HG03439 (cell line): ENCODE results near the gene FILIP1L.
"Not testable (repeated sequence)": the region's sequence is repeated elsewhere in the genome, so short reads cannot be mapped to it uniquely, and the experiment has no call there.

Experiments used
- ATAC-seq: cut with Tn5 transposase; IDR thresholded peaks from one replicate; pipeline ENCODE4 v1.9.1; 2021; ENCODE audit warnings: mild to moderate bottlenecking, moderate library complexity; ENCODE audit not compliant: unreplicated experiment

FILIP1L gene

DNA sequence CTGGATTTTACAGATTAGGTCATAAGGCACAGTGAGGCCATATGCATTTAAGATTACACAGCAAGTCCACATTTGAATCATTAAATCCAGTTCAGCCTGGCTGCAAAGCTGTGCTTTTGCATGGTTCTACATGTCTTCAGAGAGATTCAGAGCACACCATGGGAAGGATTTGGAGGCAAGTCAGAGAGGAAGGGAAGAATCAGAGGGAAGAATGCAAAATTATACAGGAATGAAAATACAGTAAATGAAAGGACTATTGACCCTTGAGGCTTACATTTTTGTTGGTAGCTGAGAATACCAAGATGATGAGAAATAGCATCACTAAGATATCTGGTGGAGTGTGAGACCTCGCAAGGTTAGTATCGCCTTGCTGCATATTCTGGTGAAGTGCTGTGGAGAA is 13.9 kb downstream of the FILIP1L start:
- no peak for ATAC-seq

DNA sequence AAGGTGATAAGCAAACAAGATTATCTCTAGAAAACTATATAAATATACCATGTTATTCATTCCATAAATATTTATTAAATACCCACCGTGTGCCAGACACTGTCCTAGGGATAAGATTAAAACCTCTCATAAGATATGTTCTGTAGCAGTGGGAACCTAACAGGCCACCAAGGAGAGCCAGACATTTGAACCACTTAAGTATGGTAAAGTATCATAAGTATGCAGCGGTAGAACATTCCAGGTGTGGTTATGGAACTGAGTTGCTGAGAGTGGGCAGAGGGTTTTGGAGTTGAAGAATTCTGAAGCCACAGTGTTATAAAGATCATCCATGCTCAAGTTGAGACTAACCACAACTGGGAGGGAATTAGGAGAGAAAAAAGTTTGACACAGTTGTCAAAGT is 14.7 kb downstream of the FILIP1L start:
- no peak for ATAC-seq

DNA sequence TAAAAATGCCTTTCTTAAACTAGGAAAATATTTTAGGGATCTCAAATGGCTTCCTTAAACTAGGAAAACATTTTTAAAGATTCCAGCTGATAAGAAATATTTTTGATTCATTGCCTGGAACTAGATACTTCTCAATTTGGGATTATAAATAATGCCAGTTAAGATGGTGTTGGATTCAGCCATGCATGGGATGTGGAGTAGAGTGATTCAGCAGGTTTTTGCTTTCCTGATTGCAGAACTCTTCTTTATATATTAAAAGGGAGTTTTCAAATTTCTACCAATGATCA is 15.6 kb downstream of the FILIP1L start:
- no peak for ATAC-seq

DNA sequence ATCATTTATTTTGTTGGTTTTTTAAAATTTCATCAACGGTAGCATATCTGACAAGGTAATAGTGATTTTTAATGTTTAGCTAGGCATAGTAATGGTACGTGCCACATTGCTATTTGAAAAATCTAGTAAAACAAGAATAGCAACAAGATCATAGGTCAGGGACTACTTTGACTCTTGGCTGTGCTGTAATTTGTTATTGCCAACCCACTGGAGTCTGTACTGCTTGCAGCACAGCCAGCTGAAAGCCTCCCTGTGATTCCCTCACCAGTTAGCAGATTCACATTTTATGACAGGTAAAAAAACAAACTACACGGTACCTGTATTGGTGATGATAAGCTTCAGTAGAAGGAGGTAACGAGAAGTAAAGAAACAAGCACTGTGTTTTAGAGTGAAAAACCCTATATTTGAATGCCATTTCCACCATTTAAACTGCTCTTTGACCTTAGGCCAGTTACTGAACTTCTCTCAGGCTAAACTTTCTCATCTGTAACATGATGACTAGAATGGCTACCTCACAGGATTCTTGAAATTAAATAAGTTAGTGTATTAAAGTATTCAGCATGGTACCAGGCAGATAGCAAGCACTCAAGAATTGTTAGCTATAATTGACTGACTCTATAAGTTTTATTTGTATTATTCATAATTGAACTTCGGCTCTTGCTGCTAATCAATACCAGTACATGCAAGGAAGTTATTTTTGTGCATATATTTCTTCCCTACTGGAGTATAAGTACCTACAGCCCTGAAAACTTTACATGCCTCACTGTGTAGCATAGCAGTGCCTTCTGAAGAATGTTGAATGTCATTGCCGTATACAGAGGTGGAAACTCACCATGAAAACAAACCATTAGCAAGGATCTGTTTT is 16.1 kb downstream of the FILIP1L start:
- ATAC-seq = no peak

DNA sequence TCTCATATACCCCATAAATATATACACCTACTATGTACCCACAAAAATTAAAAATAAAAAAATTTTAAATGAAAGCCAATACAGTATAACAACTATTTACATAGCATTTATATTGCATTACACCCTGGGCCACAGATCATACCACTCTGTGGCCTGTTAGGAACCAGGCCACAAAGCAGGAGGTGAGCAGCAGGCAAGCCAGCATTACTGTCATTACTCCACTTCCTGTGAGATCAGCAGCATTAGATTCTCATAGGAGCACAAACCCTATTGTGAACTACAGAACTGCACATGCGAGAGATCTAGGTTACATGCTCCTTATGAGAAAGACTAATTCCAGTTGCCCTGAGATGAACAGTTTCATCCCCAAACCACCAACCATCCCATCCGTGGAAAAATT is 17.4 kb downstream of the FILIP1L start:
- ATAC-seq = no peak

DNA sequence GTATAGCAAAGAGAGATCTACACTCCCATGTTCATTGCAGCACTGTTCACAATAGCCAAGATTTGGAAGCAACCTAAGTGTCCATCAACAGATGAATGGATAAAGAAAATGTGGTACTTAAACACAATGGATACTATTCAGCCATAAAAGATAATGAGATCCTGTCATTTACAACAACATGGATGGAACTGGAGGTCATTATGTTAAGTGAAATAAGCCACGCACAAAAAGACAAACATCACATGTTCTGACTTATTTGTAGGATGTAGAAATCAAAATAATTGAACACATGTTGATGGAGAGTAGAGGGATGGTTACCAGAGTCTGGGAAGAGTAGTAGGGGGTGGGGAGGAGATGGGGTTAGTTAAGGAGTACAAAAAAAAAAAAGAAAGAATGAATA is 18.0 kb downstream of the FILIP1L start:
- not testable (repeated sequence) for ATAC-seq

DNA sequence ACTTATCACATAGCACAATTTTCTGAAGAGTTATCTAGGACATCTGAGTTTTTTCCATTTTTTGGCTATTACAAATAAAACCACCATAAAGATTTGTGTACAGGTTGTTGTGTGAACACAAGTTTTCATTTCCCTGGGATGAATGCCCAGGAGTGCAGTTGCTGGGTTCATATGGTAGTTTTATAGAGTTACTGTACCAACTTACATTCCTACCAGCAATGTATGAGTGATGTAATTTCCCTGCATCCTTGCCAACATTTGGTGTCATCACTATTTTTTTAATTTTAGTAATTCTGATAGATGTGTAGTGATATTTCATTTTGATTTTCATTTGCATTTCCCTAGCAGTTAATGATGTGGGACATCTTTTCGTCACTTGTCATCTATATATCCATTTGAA is 20.5 kb downstream of the FILIP1L start:
- ATAC-seq = no peak

DNA sequence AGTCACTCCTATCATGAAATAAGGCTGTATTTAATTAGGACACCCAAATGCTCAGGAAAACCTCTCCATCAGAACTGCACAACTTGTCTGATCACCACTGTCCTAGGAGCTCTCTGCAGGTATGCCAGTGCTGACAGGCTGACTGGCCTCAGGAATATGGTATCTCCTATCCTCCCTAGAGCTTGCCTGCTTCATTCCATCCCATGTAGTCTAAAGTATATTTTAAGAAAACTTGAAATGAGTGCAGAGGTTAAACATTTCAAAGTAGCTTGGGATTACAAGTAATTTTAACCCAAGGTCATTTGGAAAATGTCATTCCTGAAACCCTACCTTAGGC is 23.7 kb downstream of the FILIP1L start:
- no peak for ATAC-seq

DNA sequence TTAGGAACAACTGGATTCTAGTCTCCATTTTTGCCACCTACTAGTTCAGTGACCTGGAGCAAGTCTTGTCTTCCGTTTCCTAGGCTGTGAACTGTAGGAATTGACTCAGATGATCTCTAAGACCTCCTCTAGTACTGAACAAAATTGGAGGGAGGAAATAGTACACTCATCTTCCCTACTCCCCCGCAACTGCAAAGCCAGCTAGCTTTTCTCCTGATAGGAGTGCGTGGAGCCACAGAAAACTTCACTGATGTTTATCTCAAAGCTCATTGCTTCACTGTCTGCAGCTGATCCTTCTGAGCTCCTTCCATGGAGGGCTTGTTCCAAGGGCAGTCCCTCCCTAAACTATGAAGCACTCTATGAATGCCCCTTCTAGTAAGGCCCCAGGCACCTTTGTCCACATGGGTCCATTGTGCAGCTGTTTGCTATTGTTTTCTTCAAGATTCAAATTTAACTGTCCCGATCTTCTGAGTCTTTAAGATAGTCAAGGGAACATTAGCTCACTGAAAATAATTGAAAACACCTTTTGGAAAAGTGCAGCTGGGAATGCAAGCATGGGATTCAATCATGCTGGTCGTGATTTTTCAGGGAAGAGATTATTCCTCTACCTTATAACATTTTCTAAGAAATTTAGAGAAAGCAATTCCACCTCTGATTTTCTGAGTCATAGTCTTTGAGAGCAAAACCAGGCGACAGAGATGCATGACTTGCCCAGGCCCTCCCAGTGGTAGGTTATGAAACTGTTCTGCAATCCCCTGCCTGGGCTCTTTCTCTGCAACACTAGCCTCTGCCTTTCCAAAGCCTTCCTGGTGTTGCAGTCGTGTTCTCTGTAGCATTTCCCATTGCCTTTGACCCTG is 24.3 kb downstream of the FILIP1L start:
- ATAC-seq = peak; percentile 79

DNA sequence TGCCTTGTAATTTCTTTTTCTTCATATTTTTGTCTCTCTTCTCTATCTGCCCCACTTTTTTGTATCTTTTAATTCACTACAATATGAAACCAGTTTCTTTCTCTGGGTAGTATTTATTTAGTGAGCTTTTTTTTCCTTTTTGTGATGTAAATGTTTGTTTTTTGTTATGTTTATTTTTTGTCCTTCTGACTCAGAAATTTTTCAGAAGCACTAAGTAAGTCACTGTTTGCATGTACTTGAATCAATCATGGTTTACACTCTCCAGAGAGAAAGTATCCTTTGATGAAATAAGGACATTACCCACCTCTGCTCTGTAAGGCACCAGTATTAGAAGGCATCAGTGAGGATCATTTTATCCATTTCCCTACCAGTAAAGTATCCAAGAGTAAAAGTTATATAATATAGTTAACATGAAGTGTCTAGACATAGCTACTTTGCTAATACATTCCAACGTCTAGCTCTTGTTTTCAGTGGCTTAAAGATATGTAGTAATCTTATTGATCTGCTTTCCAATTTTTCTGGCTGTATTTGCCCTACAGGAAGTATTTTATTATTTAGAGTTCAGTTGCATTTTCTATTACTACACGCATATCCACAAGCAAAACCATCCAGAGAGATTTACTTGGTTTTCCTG is 25.4 kb downstream of the FILIP1L start:
- ATAC-seq = no peak

DNA sequence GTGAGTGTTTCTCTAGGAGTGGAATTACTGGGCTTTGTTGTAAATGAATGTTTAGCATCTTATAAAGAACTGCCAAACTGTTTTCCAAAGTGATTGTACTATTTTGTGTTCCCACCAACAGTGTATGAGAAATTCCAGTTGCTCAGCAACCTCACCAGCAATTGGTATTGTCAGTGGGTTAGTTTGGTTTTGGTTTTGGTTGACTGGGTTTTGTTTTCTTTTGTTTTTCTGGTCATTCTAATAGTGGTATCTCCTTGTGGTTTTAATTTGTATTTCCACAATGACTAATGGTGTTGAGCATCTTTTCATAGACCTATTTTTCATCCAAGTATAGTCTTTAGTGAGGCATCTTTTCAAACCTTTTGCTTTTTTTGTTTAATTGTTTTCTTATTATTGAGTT is 27.1 kb downstream of the FILIP1L start:
- peak; percentile 97 for ATAC-seq

DNA sequence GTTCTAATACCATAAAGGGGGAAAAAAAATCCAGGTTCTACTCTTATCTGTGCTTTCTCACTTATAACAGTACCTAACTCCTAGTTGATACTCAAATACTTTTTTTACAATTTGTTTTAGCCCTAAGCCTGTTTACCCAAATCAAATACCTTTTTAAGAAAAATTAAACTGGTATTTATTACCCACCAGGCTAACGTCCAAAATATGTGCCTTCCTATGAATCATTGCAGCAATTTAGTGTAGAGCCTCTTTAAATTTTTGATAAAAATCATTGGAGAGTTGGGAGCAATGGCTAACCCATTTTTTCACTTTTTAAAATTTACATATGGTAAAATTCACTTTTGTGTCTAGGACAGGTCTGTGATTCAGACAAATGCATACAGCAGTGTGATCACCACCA is 27.9 kb downstream of the FILIP1L start:
- ATAC-seq = no peak

DNA sequence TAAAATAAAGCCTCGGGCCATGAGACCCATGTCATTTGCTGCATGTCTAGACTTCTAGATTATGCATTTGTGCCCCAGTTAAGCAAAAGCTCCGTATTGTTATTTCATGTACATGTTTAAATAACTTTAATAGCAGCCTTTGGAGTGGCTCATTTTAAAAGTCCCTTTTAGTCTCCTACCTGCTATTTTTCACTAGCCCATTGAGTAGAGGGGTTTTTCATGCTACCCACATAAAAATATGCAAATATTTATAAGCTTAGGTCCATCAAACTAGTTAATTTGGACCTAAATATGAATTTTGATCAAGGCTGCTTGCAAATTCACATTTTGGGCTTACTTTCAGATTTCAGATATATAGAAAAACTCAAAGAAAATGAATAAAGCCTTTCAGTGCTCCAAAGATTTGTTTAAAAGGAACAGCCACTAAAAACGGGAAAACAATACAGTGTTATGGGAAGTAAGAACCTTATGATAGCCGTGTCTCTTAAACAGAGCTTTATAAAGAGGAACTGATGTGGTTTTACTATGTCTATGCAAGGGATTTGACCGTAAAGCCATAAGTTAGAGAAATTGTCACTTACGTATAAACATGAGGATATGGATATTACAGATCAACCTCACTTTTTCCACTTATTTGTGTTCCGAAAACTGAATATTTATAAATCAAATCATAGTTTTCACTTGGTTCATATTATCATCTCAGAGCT is 30.0 kb downstream of the FILIP1L start:
- ATAC-seq = no peak

DNA sequence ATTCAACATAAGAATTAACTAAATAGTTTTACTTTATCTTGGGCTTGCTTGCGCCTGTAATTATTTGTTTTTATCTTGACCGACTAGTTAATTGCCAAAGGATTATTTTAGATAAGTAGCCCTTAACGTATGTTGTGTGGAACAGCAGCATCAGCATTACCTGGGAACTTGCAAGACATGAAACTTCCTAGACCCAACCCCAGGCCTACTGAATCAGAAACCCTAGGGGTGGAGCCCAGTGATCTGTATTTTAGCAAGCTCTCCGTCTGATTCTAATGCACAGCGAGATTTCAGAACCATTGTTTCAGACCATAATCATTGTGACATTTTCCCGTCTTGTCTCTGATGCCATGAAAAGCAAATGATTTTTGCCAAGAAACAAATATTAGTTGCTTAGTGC is 31.1 kb downstream of the FILIP1L start:
- ATAC-seq = no peak

DNA sequence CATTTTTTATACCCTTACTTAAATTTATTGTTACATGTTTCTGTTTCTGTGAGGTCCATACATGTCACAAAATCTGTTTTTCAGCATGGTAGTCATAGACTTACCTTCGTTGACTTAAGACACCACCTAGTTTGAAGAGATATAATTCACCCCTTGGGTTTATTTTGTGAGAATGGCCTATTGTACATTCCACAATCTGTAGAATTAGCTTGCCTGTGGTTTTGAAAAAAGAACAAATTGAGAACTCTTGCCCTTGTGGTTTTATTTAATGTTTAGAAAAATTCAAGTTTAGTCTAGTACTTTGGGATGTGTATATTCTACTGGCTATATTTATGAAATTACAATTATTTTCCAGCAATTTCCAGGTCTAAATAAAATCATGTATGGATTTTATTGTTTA is 31.6 kb downstream of the FILIP1L start:
- no peak for ATAC-seq

DNA sequence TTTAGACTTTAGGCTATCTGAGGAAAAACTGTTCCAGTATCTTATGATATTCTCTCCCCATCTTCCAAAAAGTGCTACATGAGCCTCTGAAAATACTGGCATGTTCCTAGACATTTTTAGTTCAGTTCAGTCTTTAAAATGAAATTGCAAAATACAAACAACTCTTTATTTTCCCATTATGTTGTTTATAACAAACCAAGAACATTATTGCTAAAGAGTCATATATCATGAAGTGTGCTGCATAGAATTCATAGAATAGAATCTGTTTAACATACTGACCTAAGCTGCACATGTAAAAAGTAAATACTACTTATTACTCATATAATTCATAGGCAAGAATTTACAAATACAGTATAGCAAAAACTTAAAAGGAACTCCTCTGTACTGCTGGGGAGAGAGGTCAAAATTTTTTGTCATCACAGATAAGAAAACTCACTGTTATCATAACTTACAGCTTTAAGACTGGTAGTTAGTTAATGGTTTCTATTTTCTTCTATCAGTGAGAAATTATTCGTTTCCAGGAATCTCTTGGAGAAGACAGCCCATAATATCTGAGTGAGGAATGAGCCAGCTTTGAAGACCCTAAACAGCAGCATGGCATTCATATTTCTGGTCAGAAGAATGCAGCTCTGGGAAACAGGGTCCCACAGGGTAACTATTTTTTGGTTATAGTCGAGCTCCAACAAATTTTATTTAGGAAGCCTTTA is 32.2 kb downstream of the FILIP1L start:
- ATAC-seq = no peak

DNA sequence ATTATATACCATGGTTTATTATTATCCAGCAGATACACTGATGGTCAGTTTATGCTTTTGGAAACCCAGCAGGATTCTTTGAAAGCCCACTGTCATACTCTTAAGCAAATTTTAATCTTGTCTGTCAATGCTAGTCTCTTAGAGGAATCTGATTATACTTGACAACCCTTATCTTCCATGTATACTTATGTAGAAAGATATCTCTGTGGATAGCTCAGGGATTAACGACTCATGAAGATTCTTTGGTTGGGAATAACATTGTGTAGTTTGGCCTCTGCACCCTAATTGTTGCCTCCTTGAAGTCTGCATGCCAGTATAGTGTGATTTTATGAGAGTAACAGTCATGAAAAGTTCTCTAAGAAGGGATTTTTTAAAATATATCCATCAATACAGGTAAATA is 33.0 kb downstream of the FILIP1L start:
- no peak for ATAC-seq

DNA sequence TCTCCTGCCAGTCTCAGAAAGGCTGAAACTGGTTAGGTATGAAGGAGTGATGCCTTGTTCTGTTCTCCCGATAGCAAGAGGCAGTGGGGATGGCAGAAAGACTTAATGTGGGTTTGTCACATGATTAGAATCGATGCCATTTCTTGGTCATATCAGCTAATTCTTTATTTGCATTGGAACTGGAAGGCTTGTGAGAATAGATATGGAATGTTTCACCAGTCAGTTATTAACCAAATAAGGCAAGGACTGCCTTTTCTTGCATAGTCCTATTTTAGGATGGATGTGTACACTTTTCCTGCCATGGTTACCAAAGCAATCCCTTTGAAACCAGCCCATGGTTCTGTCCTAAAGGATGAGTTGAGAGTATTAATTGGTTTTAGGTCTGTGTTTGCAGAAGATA is 33.7 kb downstream of the FILIP1L start:
- no peak for ATAC-seq

DNA sequence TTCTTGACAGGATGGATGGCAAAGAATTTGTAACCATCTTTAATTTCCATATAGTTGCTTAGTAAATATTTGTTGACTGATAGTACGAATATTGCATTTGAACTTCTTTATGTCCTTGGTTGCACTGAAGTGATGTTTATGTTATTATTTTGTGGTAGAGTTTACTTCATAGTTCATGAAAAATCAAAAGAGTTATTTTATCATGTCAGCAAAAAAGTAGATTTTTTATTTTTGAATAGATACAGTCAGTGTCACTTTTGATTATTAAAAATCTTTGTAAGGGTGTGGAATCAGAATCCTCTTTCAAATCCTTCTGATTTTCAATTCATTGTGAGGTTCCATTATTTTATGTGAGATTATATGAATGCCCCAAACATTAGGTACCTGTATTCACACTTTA is 35.0 kb downstream of the FILIP1L start:
- ATAC-seq = no peak

DNA sequence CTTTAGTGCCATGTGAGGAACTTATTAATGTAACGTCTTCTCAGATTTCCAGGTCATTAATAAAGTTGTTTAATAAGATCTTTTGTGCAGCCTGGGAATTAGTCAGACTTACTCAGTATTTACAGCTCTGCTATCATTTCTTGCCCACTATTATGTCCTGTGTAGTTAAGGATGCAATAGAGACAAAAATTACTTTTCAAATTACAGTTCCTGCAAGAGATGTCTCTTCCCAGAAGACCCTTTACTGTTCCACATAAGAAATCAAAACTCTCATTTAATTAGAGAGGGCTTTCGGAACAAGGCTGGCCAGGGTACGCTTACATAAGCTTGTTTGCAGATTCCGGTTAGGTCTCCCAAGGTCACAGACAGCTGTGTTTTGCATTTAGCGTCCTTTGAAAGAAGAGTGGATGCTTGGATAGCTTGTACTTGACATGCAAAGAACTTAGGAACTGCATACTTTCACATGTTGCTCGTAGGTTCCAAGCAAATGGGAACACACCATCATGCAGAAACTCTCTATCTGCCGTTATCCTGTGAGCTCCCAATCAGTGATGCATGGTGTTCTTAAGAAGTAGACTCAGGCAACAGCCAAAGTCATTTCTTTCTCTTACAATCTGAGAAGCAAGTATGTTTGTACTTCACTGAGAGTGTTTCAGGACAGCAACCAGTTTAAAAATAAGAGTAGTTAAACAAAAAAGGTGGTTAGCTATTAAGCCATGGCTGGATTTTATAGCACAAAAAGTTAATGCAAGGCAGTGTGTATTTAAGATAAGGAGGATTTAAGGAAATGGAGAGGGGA is 37.4 kb downstream of the FILIP1L start:
- ATAC-seq = no peak
